Measurements from ENCODE around the gene ABCA5.

DNA sequence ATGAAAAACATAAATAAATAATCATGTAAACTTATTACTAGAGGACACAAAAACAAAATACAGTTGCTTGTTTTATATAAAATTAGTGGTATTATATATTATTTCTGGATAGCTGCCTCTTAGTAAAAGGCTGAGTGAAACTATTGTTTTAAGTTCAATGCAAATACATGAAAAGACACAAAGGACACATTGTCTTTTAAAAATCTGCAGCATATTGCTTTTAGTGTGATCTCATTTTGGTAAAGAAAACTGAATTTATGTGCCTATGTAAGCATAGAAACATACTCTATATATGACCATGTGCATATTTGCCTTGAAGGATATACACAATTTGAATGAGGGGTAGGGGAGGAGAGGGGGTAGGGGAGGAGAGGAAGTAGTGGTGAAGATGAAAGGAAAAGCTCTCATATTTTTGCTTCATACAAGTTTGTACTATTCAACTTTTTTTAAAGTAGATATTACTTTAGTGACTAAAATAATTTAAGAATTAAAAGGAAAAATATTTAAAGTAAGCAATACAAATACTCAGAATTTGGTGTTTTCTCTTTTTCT, 104.2 kb downstream of the ABCA5 start:
- TF ChIP-seq, protein P1, sequence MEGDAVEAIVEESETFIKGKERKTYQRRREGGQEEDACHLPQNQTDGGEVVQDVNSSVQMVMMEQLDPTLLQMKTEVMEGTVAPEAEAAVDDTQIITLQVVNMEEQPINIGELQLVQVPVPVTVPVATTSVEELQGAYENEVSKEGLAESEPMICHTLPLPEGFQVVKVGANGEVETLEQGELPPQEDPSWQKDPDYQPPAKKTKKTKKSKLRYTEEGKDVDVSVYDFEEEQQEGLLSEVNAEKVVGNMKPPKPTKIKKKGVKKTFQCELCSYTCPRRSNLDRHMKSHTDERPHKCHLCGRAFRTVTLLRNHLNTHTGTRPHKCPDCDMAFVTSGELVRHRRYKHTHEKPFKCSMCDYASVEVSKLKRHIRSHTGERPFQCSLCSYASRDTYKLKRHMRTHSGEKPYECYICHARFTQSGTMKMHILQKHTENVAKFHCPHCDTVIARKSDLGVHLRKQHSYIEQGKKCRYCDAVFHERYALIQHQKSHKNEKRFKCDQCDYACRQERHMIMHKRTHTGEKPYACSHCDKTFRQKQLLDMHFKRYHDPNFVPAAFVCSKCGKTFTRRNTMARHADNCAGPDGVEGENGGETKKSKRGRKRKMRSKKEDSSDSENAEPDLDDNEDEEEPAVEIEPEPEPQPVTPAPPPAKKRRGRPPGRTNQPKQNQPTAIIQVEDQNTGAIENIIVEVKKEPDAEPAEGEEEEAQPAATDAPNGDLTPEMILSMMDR (IDR thresholded peaks at IDR 0.05), result no peak
- TF ChIP-seq POLR2A (IDR thresholded peaks at IDR 0.05) (no peak), EP300 (IDR thresholded peaks at IDR 0.05) (no peak)
